HG02571 (cell line): ENCODE data around the gene TXNRD1.
"Not testable (repeated sequence)": the region's sequence is repeated elsewhere in the genome, so short reads cannot be mapped to it uniquely, and the experiment has no call there.

Experiments used
- ATAC-seq: cut with Tn5 transposase; IDR thresholded peaks from one replicate; pipeline ENCODE4 v1.9.1; 2021; ENCODE audit warnings: mild to moderate bottlenecking, moderate library complexity; ENCODE audit not compliant: unreplicated experiment

The TXNRD1 gene

DNA sequence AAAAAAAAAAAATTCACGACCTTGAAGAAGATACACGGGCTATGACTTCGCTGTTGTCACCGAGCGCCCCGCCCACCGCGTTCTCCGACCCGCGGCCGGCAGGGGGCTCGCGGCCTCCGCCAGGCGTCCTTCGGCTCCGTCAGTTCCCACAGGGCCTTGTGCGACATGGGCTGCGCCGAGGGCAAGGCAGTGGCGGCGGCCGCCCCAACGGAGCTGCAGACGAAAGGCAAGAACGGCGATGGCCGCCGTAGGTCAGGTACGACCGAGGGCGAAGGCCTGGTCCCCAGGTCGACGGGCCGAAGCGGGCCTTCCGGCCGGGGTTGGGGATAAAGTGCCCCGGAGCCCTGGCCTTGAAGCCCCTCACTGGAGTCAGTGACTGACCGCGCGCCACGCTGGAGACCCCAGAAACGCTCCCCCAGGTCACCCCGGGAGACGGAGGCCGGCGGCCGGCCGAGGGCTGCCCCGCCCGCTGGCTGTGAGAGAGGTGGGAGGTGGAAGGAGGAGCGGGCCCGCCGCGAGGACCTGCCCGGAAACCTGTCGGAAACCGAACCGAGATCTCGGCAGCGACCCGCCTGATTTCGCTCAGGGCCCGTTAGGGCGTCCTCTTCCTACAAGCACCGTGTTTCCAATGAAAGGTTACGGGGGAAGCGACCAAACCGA is at the start of gene TXNRD1:
TSS of gene TXNRD1 (plus strand) at position 142 of the 660 bp plus-strand sequence. CDS start at position 166, 24 bp downstream.
- peak; percentile 83 for ATAC-seq

DNA sequence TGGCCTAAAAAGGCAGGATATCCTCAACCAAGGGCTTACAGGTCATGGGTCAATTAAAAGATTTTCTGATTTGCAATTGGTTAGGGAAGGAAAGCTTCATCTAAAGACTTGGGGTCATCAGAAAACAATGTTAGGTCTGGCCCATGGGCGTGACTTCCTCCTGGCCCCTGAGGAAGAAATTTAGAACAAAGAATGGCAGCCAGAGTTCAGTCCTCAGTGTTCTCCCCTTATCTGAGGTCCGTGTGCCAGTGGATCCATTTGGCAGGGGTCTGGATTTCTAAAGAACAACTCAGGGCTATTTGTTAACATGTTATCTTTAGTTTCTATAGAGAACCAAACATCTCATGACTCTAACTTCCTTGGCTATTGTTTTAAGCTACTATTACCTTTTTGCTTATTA is 49.8 kb upstream of the TXNRD1 start:
- ATAC-seq: no peak

DNA sequence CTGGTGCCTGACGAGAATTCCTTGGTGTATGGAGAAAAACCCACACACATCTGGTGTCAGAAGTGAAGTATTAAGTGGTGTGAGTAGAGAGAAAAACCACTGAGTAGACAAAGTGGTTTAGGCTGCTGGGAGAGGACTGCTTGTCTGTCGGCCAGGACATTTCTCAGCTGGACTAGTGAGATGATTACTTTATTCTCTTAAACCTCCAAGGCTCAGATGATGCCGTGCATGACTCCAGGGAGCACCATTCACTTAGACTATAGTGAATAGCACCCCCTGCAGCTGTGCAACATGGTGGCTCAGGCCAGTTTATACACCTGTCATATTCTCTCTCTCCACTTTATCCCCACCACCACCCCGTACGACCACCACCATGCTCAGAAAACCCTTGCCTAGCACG is 49.1 kb upstream of the TXNRD1 start:
- no peak for ATAC-seq

DNA sequence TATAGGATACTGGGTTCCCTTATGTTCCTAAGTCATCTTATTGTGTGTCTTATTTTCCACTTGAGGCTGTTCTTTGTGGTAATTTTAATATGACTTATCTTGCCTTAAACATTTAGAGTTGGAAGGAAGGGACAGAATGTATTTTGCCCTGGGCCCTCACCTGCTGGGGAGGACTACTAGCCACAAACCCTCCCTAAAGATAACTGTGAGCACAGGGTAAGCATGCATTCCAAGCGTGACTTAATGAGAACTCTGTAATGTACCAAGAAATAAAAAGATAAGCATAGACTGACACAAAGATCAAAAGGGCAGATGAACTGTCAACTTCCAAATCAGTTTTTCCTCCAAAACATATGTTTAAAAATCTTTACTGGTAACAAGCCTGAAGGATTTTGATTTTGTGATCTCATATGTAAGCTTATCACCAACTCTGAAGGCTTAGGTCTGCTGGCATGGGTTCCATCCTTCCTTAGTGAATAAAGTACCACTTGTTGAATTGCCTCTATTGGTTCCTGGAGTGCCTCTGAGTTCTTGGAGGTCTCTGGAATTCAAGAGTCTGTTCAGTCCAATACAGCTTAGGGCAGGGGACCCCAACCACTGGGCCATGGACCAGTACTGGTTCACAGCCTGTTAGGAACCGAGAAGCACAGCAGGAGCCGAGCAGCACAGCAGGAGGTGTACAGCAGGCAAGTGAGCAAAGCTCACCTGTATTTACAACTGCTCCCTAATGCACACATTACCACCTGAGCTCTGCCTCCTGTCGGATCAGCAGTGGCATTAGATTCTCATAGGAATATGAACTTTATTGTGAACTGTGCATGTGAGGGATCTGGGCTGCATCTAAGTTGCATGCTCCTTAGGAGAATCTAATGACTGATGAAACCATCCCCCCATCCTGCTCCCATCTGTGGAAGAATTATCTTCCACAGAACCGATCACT is 47.8 kb upstream of the TXNRD1 start:
- ATAC-seq: no peak

DNA sequence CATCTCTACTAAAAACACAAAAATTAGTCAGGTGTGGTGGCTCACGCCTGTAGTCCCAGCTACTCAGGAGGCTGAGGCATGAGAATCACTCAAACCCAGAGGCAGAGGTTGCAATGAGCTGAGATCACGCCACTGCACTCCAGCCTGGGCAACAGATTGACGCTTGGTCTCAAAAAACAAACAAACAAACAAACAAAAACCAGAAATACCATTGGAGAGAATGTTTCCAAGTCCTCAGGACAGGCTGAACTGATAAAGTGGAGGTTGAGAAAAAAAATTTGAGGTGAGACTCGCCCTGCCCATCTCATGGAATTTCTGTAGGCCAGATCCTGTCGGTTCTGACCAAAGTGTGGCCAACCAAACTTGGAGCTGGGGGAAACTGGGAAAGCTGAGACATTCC is 47.0 kb upstream of the TXNRD1 start:
- no peak for ATAC-seq

DNA sequence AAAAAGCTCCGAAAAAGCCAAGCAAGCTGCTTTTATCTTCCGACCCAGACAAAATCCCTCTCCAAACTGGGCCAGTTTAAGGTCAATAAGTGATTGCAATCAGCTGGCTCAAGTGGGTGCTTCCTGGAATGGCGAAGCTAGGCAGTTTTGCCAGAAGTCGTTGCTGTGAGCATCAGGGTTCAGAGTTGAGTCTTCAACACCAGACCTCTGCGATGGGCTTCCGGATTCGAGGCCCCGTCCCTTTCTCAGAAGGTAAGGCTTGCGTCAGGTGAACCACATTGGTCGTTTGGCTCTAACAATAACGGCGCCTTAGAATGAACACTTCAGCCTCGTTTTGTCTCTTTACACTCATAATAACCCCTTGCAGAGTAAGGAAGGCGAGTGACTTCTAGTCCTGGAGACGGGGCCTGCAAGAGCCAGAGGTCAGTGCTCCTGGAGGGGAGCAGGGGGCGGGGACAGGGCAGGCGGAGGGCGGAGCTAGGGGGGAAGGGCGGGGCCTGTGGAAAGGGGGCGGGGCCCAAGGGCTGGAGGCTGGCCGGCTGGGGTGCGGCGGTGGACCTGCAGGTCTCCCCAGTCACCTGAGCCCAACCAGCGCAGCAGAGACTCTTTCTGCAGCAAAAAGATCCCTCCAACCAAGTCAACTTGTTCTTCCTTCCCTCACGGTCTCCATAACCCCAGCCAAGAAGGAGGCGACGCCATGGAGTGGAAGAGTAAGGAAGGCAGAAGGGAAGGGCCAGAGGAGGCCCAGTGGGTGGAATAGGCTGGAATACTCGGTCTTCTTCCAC is 43.6 kb upstream of the TXNRD1 start:
- ATAC-seq: no peak

DNA sequence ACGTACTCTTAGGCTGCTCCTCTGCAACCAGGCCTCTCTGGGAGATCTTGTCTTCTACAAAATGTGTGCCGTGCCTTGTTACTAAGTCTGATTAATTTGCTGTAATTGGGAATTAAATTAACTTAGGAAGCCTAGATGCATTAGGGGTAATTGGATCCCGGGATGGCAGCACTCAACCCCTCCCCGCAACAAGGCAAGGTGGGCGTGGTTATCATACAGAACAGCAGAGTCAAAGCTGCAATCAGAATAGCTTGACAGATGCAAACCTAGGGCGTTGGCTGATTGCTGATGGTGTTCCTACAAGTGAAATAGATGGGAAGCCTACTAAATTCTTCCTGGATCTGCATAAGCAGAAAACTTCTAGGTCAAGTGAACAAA is 43.0 kb upstream of the TXNRD1 start:
- ATAC-seq: no peak

DNA sequence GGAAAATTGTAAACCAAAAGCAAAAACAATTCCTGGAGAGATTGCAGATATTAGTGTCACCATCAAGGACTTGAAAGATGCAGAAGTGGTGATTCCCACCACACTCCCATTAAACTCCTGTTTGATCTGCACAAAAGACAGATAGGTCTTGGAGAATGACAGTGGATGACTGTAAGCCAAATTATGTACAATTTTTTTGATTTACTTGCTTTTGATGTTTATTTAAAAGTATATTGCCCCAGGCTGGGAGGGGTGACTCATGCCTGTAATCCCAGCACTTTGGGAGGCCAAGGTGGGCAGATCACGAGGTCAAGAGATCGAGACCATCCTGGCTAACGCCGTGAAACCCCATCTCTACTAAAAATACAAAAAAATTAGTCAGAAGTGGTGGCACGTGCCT is 41.8 kb upstream of the TXNRD1 start:
- not testable (repeated sequence) for ATAC-seq

DNA sequence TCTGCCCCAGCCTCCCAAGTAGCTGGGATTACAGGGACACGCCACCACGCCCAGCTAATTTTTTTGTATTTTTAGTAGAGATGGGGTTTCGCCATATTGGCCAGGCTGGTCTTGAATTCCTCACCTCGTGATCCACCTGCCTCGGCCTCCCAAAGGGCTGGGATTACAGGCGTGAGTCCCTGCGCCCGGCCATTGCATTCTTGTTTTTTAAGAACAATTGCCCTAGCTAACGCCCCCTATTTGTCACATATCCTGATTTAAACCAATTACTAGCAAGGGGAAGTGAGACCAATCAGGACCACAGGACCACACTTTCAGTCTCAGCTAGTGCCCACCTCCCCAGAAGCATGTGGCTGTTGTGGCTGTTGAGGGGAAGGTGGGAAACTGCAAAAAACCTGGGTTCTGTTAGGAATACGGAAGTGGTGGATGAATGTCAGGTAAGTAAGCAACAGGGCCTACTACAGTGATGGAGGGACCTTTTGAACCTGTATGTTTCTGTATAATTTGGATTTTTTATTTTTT is 39.8 kb upstream of the TXNRD1 start:
- ATAC-seq: no peak

DNA sequence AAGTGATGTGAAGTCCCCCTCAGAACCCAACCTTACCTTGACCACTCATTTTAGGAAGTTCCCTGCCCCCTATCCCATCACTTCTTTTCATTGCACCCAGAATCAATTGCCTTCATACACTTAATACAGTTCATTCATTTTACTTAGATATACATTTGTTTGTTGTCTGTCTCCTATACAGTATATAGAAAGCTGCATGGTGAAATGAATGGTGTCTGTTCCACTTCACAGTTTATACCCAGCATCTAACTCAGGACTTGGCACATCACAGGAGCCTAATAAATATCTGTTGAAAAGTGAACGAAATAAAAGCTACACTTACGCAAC is 38.3 kb upstream of the TXNRD1 start:
- ATAC-seq: no peak

DNA sequence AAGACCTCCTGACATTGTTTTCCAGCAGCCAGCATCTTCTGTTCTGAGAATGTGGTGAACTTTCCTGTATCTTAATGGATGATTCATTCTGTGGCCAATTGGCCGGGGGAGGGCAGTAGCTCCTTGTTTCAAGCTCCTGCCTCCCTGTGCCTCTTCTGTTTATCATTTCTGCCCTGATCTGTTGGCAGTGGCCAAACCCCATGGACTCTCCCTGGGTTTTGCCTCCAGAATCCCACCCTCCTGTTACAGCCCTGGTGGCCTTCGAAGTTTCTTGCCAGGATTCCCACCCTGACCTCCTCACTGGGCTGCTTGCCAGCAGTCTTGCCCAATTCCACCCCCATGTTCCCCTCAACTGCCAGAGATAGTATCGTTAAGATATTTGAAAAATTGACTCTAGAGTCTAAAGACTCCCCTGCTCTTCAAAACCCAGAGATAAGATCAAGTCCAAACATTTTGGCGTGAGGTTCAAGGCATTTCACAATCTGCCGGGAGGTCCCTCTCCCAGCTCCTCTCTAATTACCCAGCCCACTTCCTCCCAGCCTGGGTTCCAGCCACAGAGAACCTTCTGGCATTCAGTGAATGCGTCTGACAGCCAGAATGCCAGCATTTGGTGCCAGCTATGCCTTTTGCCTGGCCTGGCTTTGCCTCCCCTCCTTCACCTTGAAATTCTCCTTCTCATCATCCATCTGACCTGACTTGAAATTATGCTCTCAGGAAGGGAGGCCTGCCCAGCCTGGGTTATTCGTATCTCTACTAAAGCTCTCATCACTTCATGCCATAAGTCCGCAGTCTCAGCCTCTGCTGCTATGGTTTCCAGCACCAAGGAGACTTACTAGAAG is 37.7 kb upstream of the TXNRD1 start:
- no peak for ATAC-seq

DNA sequence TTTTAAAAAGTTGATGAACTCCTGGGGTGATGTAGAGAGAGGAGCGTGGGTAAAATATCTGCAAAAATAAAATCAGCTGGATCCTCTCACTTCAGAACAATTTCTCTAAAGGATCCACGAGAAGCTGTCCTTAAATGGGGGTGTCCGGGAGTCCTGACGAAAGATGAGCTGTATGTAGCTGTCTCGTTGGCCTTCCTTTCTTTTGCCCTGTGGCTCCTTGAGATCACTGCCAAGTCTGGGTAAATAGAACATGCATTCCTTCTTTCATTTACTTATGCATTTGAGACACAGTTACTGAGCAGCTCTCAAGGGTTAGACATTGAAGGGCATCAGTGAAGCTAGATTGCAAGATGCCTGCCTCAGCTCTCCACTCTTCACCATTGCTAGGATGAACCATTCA is 35.2 kb upstream of the TXNRD1 start:
- no peak for ATAC-seq

DNA sequence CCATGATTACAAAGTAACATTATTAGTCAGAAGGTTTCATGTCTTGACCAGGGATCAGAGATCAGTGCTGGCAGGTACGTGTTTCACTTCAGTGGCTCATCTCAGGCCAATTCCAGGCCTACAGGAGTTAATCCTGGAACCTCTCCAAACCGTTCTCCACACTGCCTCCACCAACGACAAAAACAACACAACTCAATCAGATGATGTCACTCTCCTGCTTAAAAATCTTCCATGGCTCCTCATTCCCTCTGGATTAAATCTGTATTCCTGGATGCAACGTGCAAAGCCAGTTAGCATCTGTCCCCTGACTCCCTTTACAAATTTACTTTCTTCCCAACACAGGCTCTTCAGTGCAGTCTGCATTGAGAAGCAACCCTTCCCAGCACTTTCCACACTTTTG is 34.3 kb upstream of the TXNRD1 start:
- no peak for ATAC-seq

DNA sequence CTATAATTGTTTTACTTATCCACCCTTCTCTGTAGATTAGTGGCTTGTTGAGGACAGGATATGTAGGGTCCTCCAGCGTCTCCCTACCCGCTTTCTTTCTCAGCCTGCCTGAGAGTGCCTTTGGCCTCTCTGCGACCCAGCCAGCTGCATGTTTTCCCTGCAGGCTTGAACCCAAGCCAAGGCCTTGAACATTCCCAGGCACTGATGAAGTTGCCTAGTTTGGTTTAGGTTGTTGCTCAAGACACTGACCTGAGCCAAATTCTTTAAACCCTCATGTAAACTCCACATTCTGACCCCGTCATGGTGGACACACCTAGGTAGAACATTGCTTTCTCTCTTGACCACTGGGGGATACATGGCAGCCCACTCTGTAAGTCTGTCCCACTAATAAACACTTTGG is 33.4 kb upstream of the TXNRD1 start:
- ATAC-seq: no peak

DNA sequence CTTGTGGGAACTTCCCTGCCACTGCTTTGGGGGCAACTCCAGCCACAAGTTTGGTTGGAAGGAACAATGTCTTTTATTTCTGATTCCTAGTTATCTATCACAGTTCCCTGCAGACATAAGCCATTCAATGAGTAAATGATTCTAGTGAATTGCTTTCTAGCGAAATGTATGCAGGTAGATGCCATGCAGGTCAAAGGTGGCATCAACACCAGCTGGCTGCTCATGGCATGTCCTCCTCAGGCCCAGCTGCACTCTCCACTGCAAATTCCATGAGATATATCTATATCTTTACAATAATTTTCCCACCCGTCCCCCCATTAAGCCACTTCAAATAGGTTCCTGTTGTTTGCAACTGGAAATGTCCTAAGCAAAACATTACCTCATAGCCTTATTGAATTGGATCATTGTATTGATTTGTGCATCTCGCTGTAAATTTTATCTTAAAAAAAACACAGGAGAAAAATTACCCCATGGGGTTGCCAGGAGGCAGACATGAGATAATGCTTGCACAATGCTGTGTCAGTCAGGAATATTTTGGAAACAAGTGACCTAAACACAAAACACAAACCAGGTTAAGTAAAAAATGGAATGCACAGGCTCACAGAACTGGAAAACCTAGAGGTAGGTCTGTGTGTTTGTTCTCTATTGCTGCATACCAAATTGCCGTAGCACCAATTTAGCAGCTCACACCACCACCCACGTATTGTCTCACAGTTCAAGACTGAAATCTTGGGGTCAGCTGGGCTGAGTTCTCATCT is 32.8 kb upstream of the TXNRD1 start:
- ATAC-seq: no peak

DNA sequence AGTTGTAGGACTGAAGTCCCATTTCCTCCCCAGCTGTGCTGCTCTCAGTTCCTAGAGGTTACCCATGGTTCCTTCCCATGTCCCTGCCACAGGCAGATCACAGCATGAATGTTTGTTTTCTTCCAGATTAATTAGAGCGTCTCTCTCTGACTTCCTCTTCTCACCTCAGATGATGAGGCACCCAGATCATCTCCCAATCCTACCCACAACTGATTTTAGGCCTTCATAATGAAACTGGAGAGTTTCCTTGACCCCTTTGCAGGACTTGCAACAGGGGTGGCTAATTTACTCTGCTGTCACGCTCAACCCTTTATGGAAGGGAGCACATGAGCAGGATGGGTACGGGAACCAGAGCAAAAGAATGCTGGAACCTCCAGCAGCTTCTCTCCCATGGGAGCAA is 32.1 kb upstream of the TXNRD1 start:
- ATAC-seq: no peak

DNA sequence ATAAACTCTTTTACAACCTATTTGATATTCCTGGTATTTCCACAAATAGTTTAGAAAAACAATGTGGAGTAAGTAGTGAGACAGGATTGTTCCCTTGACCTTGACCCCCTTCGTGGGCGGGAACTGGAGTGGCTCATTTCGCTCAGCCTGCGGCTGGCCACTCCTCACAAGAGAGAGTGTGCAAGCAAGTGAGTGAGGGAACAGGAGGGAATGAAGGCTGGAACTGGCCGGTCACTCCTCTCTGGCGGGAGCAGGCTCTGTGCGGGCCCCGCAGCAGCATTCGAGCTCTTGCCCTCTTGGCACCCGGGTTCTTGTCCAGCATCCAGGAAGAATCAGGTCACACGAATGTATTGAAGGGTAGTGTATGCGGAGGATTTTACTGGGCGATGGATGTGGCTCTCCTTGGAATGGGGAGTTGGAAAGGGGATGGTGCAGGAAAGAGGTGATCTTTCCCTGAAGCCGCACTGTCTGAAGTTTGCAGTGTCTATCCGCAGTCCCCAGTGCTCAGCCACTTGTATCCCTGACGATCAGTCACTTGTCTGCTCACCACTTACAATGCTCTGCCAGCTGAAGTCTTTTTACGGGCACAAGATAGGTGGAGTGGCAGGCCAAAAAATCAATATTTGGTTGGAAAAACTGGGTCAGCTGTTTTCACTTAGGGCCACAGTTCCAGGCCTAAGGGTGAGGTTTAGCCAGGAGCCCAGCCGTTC is 28.0 kb upstream of the TXNRD1 start:
- no peak for ATAC-seq

DNA sequence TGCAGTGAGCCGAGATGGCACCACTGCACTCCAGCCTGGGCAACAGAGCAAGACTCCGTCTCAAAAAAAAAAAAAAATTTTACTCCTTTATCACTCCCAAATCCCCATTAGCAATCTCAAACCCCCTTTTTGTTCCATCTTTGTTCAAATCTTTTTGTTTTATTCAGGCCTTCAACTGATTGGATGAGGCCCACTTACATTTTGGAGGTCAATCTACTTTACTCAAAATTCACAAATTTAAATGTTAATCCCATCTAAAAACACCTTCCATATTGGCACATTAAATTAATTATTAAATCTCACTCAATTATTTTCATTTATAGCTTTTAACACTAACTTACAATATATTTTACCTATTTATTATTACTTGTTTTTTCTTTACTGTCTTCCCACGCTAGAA is 27.0 kb upstream of the TXNRD1 start:
- no peak for ATAC-seq

DNA sequence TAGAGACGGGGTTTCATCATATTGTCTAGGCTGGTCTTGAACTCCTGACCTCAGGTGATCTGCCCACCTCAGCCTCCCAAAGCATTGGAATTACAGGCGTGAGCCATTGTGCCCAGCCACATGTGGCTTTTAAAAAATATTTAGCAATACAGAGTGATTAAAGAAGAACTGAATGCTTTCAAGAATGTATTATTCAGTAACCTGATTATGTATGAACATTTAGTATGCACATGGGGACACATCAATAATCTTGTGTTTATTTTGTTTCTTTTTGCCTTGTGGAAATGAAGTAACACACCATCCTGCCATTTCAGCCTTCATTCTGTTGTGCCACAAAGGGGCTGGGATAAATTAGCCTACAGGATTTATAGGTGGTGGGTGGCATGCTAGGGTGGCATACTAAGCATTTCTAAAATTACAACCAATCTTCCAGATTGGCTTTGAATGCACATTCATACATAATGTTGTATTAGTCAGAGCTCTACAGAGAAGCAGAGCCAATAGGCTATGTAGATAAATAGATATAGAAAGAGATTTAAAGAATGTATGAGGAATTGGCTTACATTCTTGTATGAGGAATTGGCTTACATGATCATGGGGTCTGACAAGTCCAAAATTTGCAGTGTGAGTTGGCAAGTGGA is 25.5 kb upstream of the TXNRD1 start:
- no peak for ATAC-seq
